Lung (tissue), 12 donors: ENCODE results near the gene ZNF329. TPM values are rescaled to one million over a fixed set of nuclear protein-coding genes. Genes with fewer than 3 reads are reported as not detected.

Experiments used
- ATAC-seq: fragments of 200-7000 bp; cut with Tn5 transposase; one replicate; pipeline ENCODE4 v1.9.1; 2020; ENCODE audit warnings: moderate number of reproducible peaks; ENCODE audit not compliant: insufficient read depth, low FRiP score
- DNase-seq, 3 donors: peaks; one replicate each; pipeline ENCODE4 v3.0.0-alpha.2; 2013 to 2017
- H3K27ac ChIP-seq, 2 donors: one replicate each; pipeline ENCODE4 v1.5.1; 2013; ENCODE audit warnings: mild to moderate bottlenecking in 2 of 2, moderate library complexity in 2 of 2, control low read depth in 1 of 2, inconsistent platforms in 1 of 2, low read depth in 1 of 2, low read length in 1 of 2
- H3K27me3 ChIP-seq, 3 donors: one replicate each; pipeline ENCODE4 v1.5.1; 2013; ENCODE audit warnings: low read length in 2 of 3; ENCODE audit not compliant: control insufficient read depth in 3 of 3, insufficient read depth in 3 of 3
- H3K36me3 ChIP-seq, 4 donors: one replicate each; pipeline ENCODE4 v1.5.1; 2013; ENCODE audit warnings: low read length in 4 of 4, mild to moderate bottlenecking in 1 of 4, moderate library complexity in 1 of 4; ENCODE audit not compliant: control insufficient read depth in 4 of 4, insufficient read depth in 4 of 4
- H3K4me1 ChIP-seq, 5 donors: one replicate each; pipeline ENCODE4 v1.5.1; 2013; ENCODE audit warnings: low read length in 5 of 5, mild to moderate bottlenecking in 2 of 5, moderate library complexity in 1 of 5; ENCODE audit not compliant: control insufficient read depth in 5 of 5, insufficient read depth in 5 of 5
- H3K4me3 ChIP-seq: one replicate; pipeline ENCODE4 v1.5.1; 2013; ENCODE audit warnings: mild to moderate bottlenecking, control low read depth, moderate library complexity
- H3K9ac ChIP-seq, 2 donors: one replicate each; pipeline ENCODE4 v1.5.1; 2013; ENCODE audit warnings: low read length in 2 of 2, control low read depth in 1 of 2; ENCODE audit not compliant: insufficient read depth in 1 of 2
- H3K9me3 ChIP-seq, 4 donors: one replicate each; pipeline ENCODE4 v1.5.1; 2013; ENCODE audit warnings: low read length in 3 of 4, mild to moderate bottlenecking in 1 of 4, moderate library complexity in 1 of 4; ENCODE audit not compliant: control insufficient read depth in 4 of 4, insufficient read depth in 3 of 4
- CTCF ChIP-seq: IDR thresholded peaks from 2 replicates; pipeline ENCODE4 v1.5.1; 2012; ENCODE audit warnings: mild to moderate bottlenecking; ENCODE audit errors: control extremely low read depth, extremely low read depth
- WGBS, 2 donors: extraction: QIAGEN DNeasy Blood & Tissue Kit; methylation state at CpG; one replicate each; pipeline ENCODE4 v1.1.7; 2013; 5-methylcytosine and 5-hydroxymethylcytosine counted together
- polyA plus RNA-seq, 2 donors: library from polyadenylated mRNA; stranded (reverse); fragments of 200-250 nt; gene quantifications; one replicate each; pipeline ENCODE4 v1.2.1, GENCODE V29; 2013
- total RNA-seq, 2 donors: library from RNA; depleted of rRNA in 1 of 2; stranded (reverse); fragments of >200 nt in 1 of 2; gene quantifications; one replicate each; pipeline ENCODE4 v1.2.1, GENCODE V29; 2014 to 2021
- donor health status: control.
- donor health status: control.
- donor health status: Bipolar disorder and iron deficiency.
- donor health status: healthy.
- donor health status: DM: yes; HTN: yes; CAD: no.

Gene ZNF329
- total and polyA plus RNA-seq, 4 donors, result 2.3 to 20.0 (median 6.5) TPM

DNA sequence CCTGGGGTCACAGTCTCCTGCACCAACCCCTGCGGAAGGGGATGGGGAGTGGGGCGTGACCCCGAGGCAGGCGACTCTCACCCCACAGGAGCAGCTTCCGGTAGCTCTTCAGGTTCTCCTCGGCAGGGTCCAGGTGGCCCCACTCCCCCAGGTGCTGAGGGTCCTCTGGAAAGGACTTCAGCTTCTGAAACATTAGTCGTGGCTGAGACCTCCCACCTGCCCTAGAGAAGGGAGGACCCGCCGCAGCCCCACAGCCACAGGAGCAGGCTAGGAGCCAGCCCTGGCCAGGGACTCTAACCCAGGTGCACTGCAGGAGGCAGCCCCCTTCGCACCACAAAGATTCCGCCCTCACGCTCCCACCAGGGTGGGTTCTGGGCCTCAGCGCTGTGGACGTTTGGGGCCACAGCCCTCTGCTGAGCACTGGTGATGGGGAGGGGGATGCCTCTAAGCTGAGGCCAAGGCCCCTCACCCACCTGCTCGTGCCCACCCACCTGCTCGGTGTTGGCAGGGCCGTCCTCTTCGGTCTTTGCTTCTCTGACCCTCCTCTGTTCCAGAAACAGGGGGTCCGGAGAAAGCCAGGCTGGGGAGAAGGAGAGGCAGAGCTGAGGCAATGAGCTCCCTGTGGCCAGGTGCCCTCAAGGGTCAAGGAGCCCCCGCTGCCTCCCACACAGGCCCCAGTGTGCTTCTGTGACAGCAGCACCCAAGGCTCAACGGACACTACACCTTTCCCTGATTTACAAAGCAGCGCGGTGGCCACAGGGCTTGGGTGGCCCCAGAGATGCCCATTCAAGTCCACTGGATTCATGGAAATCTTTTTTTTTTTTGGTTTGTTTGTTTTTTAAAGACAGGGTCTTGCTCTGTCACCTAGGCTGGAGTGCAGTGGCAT lies 63.5 kb downstream of the ZNF329 start:
- Histone ChIP-seq H3K9me3 (peaks cover 0 to 74% (median 9%) of the 10 kb centered on the region in 4 donors), H3K4me3 (no peak overlapping the region), H3K4me1 (no peaks in the 10 kb centered on the region), H3K27me3 (no peaks in the 10 kb centered on the region), H3K36me3 (peaks cover 16 to 59% (median 36%) of the 10 kb centered on the region in 4 donors), H3K9ac (no peak overlapping the region), H3K27ac (no peak overlapping the region)
- no peak for ATAC-seq
- no peak for DNase-seq
- TF ChIP-seq CTCF, result no peak
- WGBS, 2 donors, result 95% methylated on average over 23 of the region's 23 CpGs

DNA sequence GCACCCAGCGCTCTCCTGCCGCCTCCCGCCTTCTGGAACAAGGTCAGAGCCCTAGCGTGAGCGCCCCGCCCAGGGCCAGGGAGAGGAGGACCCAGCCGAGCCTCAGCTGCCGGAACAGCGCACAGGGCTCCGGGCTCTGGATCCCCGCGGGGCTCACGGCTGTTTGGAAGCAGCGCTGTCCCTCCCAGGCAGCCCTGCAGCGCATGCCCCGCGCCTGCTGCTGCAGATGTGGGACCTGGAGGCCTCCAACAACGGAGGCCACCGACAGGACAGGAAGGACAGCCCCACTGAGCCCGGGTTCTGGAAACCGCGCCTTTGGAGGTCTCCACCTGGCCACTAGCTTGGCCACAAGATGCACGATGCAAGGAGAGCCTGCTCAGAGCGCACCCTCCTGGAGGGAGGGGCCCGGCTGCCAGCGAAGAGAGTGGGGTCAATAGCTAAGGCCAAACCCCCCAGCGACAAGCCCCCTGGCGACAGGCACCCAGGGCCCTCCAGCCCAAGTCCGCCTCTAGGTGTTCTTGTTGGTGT lies 65.2 kb downstream of the ZNF329 start:
- Histone ChIP-seq H3K27me3 (no peaks in the 10 kb centered on the region), H3K27ac (no peak overlapping the region), H3K4me3 (no peak overlapping the region), H3K9ac (no peak overlapping the region), H3K4me1 (no peaks in the 10 kb centered on the region), H3K9me3 (peaks cover 0 to 74% (median 12%) of the 10 kb centered on the region in 4 donors), H3K36me3 (peaks cover 16 to 59% (median 36%) of the 10 kb centered on the region in 4 donors)
- no peak for DNase-seq
- ATAC-seq, result no peak
- WGBS, 2 donors, result 94% methylated on average over 29 of the region's 29 CpGs
- TF ChIP-seq CTCF, result no peak

- Histone ChIP-seq H3K27me3 (no peaks in the 10 kb centered on the region), H3K4me1 (no peaks in the 10 kb centered on the region), H3K36me3 (peaks cover 16 to 57% (median 35%) of the 10 kb centered on the region in 4 donors), H3K27ac (no peak overlapping the region), H3K9ac (no peak overlapping the region), H3K9me3 (peaks cover 0 to 73% (median 12%) of the 10 kb centered on the region in 4 donors), H3K4me3 (no peak overlapping the region)
- TF ChIP-seq CTCF, result no peak
- no peak for ATAC-seq
- WGBS, 2 donors, result 97 to 98% methylated on average over 65 to 69 of the region's 69 CpGs
- DNase-seq, result no peak
Measured at GRCh38 chr19:58084596-58085347, 65.8 kb downstream of the ZNF329 start.
